GM12875 (cell line): ENCODE results near the gene NDFIP1.

Source experiments
- H3K4me3 ChIP-seq: one replicate; pipeline ENCODE4 v1.5.1; 2011; ENCODE audit warnings: low read depth, low read length, control low read depth
- TF ChIP-seq, protein P1 (sequence below): IDR thresholded peaks from 2 replicates; pipeline ENCODE4 v1.5.1; 2011; ENCODE audit warnings: low read depth, mild to moderate bottlenecking, control low read depth, inconsistent platforms, low read length, moderate library complexity, borderline replicate concordance; ENCODE audit not compliant: insufficient read depth

The NDFIP1 gene

DNA sequence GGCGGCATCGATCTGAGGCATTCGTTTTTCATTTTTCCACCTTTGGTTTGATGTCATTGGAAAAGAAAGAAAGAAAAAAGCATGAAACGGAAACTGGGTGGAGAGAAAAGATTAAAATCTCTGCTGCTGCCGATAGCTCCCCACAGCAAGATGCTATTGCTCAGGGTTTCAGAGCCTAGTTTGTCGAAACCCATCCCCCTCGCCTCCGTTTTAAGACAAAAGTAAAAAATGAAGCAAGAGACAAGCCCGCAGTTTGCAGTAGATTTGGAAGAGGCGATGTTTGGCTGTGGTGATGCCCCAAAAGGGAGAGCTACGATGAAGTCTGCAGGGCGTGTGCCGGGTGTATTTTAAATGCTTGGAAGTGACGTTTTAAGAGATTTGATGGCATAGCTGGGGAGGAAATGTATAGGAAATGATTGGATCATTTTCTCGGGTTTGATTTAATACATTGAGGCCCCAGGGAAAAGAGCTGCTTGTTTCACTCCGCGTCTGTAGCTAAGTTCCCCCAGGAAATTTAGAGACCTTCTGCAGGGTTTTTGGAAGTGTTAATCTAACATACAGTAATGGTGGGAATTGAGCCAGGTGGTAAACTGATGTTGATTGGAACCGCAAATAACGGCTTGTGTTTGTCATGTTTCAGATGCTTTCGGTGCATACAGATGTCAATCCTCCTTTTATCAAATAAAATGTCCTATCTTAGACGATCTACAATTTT lies 909 bp downstream of the NDFIP1 start:
- peak overlapping the region; percentile 56 for H3K4me3 ChIP-seq
- TF ChIP-seq, protein P1, sequence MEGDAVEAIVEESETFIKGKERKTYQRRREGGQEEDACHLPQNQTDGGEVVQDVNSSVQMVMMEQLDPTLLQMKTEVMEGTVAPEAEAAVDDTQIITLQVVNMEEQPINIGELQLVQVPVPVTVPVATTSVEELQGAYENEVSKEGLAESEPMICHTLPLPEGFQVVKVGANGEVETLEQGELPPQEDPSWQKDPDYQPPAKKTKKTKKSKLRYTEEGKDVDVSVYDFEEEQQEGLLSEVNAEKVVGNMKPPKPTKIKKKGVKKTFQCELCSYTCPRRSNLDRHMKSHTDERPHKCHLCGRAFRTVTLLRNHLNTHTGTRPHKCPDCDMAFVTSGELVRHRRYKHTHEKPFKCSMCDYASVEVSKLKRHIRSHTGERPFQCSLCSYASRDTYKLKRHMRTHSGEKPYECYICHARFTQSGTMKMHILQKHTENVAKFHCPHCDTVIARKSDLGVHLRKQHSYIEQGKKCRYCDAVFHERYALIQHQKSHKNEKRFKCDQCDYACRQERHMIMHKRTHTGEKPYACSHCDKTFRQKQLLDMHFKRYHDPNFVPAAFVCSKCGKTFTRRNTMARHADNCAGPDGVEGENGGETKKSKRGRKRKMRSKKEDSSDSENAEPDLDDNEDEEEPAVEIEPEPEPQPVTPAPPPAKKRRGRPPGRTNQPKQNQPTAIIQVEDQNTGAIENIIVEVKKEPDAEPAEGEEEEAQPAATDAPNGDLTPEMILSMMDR = no peak

DNA sequence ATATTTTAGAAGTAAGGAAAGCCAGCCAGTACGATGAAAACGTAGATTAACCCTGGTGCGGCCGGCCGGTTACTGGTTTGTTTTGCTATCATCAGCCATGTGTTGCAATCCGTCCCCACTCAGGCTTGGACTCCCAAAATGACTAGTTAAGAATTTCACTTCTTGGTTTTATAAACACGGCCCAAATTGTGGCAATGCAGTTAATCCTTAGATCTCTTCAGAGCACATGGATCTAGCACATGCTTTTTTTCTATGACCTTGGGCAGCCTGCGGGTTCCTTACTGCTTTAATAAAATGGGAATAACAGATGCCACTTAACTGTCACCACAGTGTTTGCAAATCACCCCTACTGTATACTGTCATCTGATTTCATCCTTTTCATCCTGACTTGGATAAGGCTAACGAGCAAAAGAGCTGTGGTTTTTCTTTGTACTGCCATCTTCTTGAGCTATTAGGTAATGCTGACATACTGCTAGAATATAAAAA lies 1.5 kb downstream of the NDFIP1 start:
- TF ChIP-seq, protein P1 = no peak
- no peak overlapping the region for H3K4me3 ChIP-seq

DNA sequence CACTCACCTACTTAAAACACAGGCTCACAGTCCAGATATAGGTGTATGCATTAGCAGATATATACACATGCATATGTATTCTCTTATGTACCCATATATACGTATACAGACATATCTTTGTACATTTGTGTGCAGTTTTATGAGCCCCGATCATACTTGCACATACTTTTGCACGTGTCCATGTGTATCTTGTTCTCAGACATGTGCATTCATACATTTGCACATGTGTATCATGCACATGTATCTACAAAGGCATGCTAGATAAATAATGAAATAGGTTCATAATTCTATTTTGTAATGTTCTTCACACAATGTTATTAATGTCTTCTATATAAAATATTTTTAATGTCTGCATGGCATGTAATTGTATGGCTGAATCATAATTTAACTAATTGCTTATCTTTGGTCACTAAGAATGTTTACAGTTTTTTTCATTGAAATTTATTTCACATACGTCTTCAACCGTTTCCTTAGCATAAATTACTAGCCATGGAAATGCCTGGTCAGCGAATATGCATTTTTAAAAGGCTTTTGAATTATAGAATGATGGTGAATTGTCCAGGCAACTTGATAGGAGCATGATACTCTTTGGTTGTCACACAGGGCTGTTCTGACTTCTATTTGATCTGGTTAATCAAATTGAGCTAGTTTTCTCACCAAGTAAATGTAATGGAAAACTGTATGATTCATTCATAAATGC lies 2.6 kb downstream of the NDFIP1 start:
- H3K4me3 ChIP-seq = no peak overlapping the region
- TF ChIP-seq, protein P1 = no peak

DNA sequence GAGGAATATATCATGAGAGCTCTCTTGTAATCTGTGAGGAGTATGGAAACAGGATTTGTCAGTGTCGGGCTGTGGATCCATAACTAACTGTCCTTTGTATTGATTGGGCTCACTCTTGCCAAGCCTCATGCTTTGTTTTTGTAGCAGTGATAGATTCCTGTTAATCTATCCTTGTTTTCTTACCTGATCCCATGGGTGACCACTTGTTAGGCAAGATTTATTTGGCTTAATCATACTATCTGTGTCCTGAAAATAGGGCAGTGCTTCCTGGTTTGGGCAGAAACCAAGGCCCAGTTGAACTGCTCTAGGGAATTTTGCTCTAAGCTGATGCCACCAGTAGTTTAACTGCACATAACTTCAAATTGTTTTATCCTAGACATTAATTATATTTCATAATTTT lies 6.1 kb downstream of the NDFIP1 start:
- no peak overlapping the region for H3K4me3 ChIP-seq
- TF ChIP-seq, protein P1 = no peak

DNA sequence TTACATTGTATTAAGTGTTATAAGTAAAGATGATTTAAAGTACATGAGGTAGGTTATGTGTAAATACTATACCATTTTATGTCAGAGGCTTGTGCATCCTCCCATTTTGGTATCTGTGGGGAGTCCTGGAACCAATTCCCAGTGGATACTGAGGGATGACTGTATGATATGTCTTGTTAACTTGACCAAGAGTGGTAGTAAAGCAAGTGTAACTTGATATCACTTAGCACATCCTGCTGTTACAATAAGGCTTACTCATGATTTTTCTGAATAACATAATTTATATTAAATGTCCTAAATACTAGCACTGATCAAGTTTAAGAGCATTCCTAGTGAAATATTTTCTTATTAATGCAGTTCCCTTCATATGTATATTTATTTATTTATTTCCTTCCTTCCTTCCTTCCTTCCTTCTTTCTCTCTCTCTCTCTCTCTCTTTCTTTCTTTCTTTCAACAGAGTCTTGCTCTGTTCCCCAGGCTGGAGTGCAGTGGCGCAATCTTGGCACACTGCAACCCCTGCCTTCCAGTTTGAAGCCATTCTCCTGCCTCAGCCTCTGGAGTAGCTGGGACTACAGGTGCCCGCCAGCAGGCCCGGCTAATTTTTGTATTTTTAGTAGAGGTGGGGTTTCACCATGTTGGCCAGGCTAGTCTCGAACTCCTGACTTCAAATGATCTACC lies 7.5 kb downstream of the NDFIP1 start:
- TF ChIP-seq, protein P1 = no peak
- H3K4me3 ChIP-seq = no peak overlapping the region

DNA sequence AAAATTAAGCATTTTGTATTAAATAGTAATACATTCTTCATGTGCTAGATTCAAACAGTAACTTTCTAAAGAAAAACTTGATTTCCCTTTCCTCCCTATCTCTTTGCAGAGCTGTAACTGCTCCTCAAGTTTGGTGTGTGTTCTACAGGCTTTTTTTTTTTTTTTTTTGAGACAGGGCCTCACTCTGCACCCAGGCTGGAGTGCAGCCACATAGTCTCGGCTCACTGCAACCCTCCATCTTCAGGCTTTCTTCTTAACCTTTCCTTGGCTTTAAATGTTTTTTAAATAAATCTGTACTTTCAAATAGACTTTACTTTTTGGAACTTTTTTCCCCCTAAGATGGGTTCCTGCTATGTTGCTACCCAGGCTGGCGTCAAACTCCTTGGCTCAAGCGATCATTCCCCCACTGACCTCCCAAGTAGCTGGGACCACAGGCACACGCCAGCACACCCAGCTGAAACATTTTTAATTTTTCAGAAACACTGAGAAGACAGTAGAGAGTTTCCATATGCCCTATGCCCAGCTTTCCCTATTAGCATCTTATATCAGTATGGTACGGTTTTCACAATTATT lies 9.1 kb downstream of the NDFIP1 start:
- no peak overlapping the region for H3K4me3 ChIP-seq
- TF ChIP-seq, protein P1 = no peak
